GM21825 (cell line): ENCODE data around the gene GBA2.

Experiments used
- ATAC-seq: cut with Tn5 transposase; IDR thresholded peaks from one replicate; pipeline ENCODE4 v1.9.1; 2021; ENCODE audit warnings: mild to moderate bottlenecking, moderate library complexity; ENCODE audit not compliant: unreplicated experiment

GBA2 gene

GRCh38 chr9:35740243-35740642, 8.8 kb downstream of the GBA2 start:
- ATAC-seq = no peak

GRCh38 chr9:35738924-35739323, 10.1 kb downstream of the GBA2 start:
- no peak for ATAC-seq

- no peak for ATAC-seq
Observed at GRCh38 chr9:35738186-35738585, 10.8 kb downstream of the GBA2 start.

GRCh38 chr9:35737143-35737542, 11.9 kb downstream of the GBA2 start:
- no peak for ATAC-seq

GRCh38 chr9:35736201-35736633, 12.8 kb downstream of the GBA2 start:
- no peak for ATAC-seq

GRCh38 chr9:35734096-35734495, 14.9 kb downstream of the GBA2 start:
- ATAC-seq = no peak

GRCh38 chr9:35732800-35733541, 16.1 kb downstream of the GBA2 start:
- peak; percentile 2 for ATAC-seq

GRCh38 chr9:35732185-35732799, 16.7 kb downstream of the GBA2 start, which contains the start of the genes CREB3 and TLN1:
Gene CREB3, plus strand, starts transcription at chr9:35732666. Its CDS starts 107 bp downstream, at chr9:35732773.
Gene TLN1, minus strand, starts transcription at chr9:35732195. Its CDS starts 6,501 bp downstream, at chr9:35725694.
- ATAC-seq = peak; percentile 78

- no peak for ATAC-seq
Observed at GRCh38 chr9:35731415-35732184, 17.4 kb downstream of the GBA2 start.

GRCh38 chr9:35730486-35730854, 18.6 kb downstream of the GBA2 start:
- ATAC-seq = no peak

- no peak for ATAC-seq
Observed at GRCh38 chr9:35729700-35730485, 19.1 kb downstream of the GBA2 start.

GRCh38 chr9:35729101-35729500, 19.9 kb downstream of the GBA2 start:
- no peak for ATAC-seq

GRCh38 chr9:35728041-35728971, 20.7 kb downstream of the GBA2 start:
- ATAC-seq = peak; percentile 18

- no peak for ATAC-seq
Observed at GRCh38 chr9:35727676-35728040, 21.4 kb downstream of the GBA2 start.

- ATAC-seq = peak; percentile 30
Observed at GRCh38 chr9:35726931-35727330, 22.1 kb downstream of the GBA2 start.

- no peak for ATAC-seq
Observed at GRCh38 chr9:35725362-35725761, 23.7 kb downstream of the GBA2 start.

- no peak for ATAC-seq
Observed at GRCh38 chr9:35723908-35724307, 25.1 kb downstream of the GBA2 start.

GRCh38 chr9:35723426-35723825, 25.6 kb downstream of the GBA2 start:
- ATAC-seq = no peak

- ATAC-seq = no peak
Observed at GRCh38 chr9:35719546-35719945, 29.5 kb downstream of the GBA2 start.
